ENCODE data around the gene DGKI.

DNA sequence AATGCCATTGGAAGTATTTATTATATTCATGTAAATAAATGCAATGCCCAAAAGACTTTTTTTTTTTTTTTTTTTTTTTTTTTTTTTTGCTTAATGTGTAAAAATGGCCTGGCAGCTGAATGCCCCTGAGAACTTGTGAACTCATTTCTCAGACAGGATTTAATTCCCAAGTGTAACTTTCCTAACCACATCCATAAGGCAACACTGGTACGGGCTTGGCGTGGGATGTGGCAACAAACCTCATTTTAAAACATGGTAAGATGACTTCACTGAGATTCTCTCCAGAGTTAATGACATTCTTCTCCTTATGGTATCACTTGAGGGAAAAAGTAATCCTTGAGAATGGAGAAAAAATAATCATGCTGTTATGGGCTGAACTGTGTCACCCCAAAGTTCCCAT lies 150.4 kb downstream of the DGKI start:
- no peak for TF ChIP-seq CBX1 (IDR thresholded peaks at IDR 0.05; ENCODE audit: low read depth)
- TF ChIP-seq, protein P1, sequence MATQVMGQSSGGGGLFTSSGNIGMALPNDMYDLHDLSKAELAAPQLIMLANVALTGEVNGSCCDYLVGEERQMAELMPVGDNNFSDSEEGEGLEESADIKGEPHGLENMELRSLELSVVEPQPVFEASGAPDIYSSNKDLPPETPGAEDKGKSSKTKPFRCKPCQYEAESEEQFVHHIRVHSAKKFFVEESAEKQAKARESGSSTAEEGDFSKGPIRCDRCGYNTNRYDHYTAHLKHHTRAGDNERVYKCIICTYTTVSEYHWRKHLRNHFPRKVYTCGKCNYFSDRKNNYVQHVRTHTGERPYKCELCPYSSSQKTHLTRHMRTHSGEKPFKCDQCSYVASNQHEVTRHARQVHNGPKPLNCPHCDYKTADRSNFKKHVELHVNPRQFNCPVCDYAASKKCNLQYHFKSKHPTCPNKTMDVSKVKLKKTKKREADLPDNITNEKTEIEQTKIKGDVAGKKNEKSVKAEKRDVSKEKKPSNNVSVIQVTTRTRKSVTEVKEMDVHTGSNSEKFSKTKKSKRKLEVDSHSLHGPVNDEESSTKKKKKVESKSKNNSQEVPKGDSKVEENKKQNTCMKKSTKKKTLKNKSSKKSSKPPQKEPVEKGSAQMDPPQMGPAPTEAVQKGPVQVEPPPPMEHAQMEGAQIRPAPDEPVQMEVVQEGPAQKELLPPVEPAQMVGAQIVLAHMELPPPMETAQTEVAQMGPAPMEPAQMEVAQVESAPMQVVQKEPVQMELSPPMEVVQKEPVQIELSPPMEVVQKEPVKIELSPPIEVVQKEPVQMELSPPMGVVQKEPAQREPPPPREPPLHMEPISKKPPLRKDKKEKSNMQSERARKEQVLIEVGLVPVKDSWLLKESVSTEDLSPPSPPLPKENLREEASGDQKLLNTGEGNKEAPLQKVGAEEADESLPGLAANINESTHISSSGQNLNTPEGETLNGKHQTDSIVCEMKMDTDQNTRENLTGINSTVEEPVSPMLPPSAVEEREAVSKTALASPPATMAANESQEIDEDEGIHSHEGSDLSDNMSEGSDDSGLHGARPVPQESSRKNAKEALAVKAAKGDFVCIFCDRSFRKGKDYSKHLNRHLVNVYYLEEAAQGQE (IDR thresholded peaks at IDR 0.05; ENCODE audit: borderline replicate concordance): no peak
- TF ChIP-seq, protein P1 (CRISPR knock-in tag; IDR thresholded peaks at IDR 0.05; ENCODE audit: low read depth): no peak
- no peak for TF ChIP-seq GTF2F1 (IDR thresholded peaks at IDR 0.05; ENCODE audit: low read depth, low read length)
- TF ChIP-seq, protein P2, sequence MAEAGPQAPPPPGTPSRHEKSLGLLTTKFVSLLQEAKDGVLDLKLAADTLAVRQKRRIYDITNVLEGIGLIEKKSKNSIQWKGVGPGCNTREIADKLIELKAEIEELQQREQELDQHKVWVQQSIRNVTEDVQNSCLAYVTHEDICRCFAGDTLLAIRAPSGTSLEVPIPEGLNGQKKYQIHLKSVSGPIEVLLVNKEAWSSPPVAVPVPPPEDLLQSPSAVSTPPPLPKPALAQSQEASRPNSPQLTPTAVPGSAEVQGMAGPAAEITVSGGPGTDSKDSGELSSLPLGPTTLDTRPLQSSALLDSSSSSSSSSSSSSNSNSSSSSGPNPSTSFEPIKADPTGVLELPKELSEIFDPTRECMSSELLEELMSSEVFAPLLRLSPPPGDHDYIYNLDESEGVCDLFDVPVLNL (CRISPR knock-in tag; IDR thresholded peaks at IDR 0.05; ENCODE audit: low read depth): no peak
- no peak for TF ChIP-seq SIN3B (IDR thresholded peaks at IDR 0.05; ENCODE audit: low read depth)
- TF ChIP-seq, protein P3, sequence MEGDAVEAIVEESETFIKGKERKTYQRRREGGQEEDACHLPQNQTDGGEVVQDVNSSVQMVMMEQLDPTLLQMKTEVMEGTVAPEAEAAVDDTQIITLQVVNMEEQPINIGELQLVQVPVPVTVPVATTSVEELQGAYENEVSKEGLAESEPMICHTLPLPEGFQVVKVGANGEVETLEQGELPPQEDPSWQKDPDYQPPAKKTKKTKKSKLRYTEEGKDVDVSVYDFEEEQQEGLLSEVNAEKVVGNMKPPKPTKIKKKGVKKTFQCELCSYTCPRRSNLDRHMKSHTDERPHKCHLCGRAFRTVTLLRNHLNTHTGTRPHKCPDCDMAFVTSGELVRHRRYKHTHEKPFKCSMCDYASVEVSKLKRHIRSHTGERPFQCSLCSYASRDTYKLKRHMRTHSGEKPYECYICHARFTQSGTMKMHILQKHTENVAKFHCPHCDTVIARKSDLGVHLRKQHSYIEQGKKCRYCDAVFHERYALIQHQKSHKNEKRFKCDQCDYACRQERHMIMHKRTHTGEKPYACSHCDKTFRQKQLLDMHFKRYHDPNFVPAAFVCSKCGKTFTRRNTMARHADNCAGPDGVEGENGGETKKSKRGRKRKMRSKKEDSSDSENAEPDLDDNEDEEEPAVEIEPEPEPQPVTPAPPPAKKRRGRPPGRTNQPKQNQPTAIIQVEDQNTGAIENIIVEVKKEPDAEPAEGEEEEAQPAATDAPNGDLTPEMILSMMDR (IDR thresholded peaks at IDR 0.05 in 2 of 3, conservative IDR thresholded peaks at IDR 0.05 in 1 of 3; ENCODE audit: insufficient read depth in 2 of 3, low read depth in 1 of 3, low read length in 3 of 3): no peak
- no peak for TF ChIP-seq ZNF589 (CRISPR knock-in tag; IDR thresholded peaks at IDR 0.05; ENCODE audit: low read depth)
